ENCODE data around the gene EHD3.

EHD3 gene

GRCh38 chr2:31235504-31235902 lies 1.6 kb downstream of the EHD3 start:
- DNase-seq (ENCODE audit: low read depth, low spot score): no peak

DNA sequence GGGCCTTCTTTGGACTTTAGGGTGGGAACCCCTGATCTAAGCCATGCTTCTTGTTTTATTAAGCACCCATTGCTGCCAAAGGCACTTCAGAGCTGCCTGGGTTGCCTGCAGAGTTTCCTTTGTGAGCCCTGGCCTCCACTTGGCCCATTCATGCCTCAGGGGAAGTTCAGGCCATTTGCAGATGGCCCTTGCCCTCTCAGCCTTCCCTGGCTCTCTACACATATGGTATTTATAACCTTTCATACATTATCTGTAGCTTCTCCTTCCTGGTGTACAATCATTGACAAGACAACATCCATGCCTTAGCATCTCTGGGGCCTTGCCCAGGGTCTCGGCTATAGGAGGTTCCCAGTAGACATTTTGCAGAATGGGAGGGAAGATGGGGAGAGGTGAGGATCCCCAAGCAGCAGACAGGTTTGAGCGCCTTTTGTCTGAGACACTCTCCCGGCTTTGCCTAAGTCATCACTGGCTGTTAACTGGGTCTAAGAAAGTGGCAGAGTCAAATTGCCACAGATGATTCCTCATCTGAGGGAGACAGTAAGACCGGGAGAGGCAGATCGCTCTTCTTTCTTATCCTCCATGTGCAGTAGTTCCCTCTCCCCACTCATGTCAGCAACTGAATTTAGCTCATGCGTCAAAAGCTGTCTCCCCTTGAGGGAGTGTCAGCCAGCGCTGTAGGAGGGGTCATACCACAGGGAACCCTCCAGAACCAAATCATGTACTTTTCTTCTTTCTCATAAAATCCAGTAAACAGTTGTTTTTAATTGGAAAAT lies 2.7 kb downstream of the EHD3 start:
- no peak for DNase-seq (ENCODE audit: low read depth, low spot score)

GRCh38 chr2:31237348-31238017 lies 3.5 kb downstream of the EHD3 start:
- DNase-seq (ENCODE audit: low read depth, low spot score): no peak

GRCh38 chr2:31238126-31238905 lies 4.4 kb downstream of the EHD3 start:
- DNase-seq (ENCODE audit: low read depth, low spot score): no peak

DNA sequence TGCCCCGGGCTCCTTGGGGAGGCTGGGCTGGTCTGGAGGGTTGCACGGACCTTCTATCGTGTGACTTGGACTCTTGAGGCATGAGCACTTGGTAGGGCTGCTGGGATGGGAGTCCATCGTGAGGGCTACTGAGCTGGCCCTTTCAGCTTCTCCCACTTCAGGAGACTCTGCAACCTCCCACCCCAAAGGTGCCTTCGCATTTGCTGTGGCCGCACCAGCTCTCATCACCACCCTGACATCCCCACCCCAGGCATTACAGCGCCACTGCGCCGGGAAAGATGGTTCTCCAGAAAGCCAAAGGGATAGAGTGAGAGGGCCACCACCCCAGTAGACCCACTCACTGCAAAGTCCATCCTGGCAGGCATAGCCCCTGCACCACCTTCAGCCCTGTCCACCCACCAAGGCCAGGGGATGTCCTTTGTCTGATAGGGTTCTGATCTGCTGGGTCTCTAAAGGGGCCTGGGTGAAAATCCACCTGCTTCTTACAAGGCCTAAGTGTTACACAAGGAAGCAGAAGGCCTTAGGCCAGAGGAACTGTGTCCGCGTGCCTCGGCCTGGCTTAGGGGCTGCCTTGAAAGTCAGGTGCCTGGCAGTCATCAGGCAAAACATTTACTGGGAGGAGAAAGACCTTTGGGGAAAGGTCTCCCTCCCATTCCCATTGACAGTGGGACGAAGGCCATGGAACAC lies 5.1 kb downstream of the EHD3 start:
- DNase-seq (ENCODE audit: low read depth, low spot score): no peak

DNA sequence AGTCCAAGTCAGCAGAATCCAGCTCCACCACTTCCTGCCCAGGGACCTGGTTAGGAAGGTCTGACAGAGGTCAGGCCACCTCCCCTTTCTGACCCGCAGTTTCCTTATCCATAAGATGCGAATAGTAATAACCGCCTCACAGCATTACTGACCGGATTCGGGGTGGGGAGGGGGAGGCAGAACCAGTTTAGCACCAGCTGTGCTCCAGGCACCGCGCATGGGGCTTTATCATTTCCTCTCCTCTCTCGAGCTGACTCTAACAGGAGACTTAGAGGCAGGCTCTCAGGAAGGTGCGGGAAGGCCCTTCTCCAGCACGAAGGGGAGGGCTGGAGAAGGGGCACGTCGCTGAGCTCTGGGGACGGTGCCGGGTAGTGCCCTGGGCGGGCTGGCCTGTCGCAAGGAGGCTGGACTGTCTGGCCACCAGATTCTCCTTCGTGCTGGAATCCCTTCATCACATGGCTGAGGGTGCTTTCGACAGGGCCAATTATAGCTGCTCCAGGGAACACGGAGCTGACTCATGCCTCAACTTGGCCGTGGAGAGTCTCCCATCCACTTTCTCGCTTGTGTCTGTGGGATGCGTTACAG lies 5.7 kb downstream of the EHD3 start:
- DNase-seq (ENCODE audit: low read depth, low spot score): no peak

DNA sequence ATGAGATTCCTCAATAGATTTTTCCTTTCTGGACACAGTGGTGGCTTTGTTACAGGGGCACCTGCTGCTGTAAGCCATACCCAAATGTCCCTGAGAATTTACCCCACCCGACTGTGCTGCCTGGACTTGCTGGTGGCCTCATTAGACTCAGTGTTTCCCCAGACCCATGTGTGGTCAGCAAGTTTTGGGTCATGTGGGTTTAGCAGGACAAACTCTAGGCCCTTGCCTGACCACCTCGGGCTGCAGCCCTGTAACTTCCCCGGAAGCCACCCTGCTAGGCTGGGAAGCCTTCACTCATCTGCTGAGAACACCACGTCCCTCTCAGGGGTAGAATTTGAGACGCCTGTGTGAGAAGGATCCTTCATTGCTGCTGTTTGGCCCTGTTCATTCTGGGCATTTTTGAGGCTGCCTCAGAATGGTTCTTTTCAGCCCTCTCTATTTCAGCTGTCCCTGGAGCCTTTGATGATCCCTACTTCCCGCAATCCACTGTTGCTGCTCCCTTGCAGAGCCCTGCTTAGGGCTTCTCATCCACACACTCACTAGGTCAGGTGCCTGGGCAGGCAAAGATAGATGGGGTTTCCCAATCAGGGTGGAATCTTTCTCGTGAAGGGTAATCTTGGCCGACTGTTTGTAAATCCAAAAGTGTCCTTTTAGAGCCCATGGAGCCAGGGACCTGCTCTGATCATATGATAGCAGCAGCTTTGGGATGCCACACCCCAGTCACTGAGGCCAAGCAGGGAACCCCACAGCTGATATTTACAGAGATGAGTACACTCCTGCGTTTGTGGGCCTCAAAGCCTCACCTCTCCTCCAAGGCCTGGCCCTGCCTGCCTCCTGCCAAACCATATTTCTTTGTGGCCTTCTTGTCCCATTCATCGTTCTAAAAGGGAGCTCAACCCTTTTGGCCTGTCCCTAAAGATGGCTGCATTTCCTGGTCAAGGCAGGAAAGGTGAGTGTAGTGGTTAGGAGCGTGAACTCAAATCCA lies 6.7 kb downstream of the EHD3 start:
- no peak for DNase-seq (ENCODE audit: low read depth, low spot score)

DNA sequence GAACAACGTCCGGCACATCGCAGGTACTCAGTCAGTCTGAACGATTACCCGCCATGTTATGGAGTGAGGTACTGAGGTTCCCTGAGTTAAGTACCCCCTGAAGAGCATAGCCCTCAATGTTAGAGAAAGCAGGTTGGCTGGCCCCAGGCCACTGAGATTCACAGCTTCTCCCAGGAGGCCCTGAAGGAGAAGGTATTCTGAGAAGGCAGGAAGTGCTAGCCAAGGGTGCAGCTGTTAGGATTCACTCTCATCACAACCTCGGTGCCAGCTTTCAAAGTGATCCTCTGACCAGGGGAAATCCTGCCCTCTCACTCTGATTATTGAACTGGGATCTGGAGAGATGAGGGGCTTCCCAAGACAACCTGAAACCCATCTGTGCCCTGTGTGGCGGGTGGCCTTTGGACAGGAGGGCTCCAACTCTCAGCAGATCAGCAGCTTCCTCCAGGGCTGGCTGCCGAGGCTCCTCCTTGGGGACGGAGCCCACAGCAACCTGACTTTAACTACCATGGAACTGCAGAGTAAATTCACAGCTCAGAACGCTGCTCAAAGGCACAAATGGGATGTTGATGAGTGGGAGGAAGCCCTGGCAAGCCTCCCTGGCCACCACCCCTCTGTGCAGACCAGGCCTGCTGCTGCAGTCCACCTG lies 7.8 kb downstream of the EHD3 start:
- DNase-seq (ENCODE audit: low read depth, low spot score): no peak

GRCh38 chr2:31243053-31243452 lies 9.1 kb downstream of the EHD3 start:
- DNase-seq (ENCODE audit: low read depth, low spot score): no peak

DNA sequence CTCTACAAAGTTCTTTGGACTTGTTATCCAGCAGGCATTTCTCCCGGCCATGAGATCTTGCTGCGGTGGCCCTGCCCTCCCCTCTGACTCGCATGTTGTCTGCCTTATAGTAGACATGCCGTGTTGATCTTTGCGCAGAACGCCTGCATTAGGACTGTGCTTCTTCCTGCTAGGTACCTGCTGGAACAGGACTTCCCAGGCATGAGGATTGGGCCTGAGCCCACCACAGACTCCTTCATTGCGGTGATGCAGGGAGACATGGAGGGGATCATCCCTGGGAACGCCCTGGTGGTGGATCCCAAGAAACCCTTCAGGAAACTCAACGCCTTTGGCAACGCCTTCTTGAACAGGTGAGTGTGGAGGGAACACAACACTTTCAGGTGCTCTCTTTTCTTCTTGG lies 10.1 kb downstream of the EHD3 start:
- no peak for DNase-seq (ENCODE audit: low read depth, low spot score)

GRCh38 chr2:31246184-31246852 lies 12.4 kb downstream of the EHD3 start:
- DNase-seq (ENCODE audit: low read depth, low spot score): no peak

GRCh38 chr2:31247711-31248110 lies 13.8 kb downstream of the EHD3 start:
- no peak for DNase-seq (ENCODE audit: low read depth, low spot score)

GRCh38 chr2:31248139-31248538 lies 14.2 kb downstream of the EHD3 start:
- no peak for DNase-seq (ENCODE audit: low read depth, low spot score)

DNA sequence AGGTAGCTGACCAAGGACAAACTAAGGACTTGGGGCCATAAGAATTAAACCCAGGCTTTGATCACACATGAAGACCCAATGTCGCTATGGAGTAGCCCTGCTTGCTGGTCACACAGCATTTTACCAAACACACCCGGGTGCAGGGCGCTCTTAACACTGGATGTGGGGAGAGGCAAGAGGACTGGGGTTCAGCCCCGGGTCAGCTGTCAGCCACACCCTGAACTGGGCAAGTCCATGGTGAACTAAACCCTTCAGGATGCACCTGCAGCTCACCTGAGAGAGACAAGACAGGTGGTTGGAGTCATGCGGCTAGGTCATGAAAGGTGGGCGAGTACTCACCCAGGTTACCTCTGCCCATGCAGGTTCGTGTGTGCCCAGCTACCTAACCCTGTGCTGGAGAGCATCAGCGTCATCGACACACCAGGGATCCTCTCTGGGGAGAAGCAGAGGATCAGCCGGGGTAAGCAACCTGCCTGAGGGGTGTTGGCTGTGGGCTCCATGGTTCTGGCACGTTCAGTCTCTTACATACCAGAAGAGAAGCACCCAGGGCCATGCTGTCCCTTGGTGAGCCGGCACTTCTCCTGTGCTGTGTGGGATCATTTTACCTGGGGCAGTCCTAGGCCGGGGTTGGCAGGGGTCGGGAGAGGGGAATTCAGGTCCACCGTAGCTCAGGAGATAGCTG lies 15.2 kb downstream of the EHD3 start:
- DNase-seq (ENCODE audit: low read depth, low spot score): no peak

DNA sequence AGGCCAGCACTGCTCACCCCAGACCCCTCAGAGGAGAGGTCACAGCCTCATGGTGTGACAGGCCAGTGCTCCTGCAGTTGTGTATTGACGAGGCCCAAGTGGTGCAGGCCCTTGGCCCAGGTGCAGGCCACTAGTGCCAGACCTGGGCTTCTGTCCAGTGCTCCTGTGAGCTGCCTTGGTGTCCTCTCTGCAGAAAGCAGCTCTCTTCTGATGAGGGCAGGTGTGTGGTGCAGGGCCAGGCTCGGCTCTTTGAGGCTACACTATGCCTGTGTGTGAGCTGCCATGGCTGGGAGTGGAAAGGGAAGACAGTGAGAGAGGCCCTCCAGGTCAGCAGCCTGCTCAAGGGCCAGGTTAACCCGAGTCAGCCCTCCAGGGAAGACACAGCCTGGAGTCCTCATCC lies 17.1 kb downstream of the EHD3 start:
- no peak for DNase-seq (ENCODE audit: low read depth, low spot score)

GRCh38 chr2:31251851-31252250 lies 17.9 kb downstream of the EHD3 start:
- DNase-seq (ENCODE audit: low read depth, low spot score): no peak

GRCh38 chr2:31253356-31254131 lies 19.6 kb downstream of the EHD3 start:
- no peak for DNase-seq (ENCODE audit: low read depth, low spot score)

Measured in activated CD4-positive, CD25-positive, alpha-beta regulatory T cell treated with anti-CD3 and anti-CD28 coated beads, Interleukin-2, amount 50 U/mL, for 16 hours (primary cell).